Panc1 (cell line): ENCODE measurements around the gene STC2. TPM values are rescaled to one million over a fixed set of nuclear protein-coding genes. Genes with fewer than 3 reads are reported as not detected.

ENCODE experiments used
- ATAC-seq: fragments of 200-7000 bp; cut with Tn5 transposase; 2 replicates; pipeline ENCODE4 v1.9.1; 2020; ENCODE audit warnings: mild to moderate bottlenecking, moderate library complexity
- BruUV-seq: library from RNA; stranded (reverse); fragments of 400-500 nt; replicated peaks from 2 replicates; lab custom pipeline; 2021; lab: Mats Ljungman, UMichigan
- CTCF ChIA-PET: fragments of 300-600 bp; sonication (Branson Sonifier 250); formaldehyde crosslinking; loops from one replicate; lab custom pipeline; 2022; ENCODE audit warnings: antibody characterized with exemption; lab: Charles Lee
- POLR2A ChIA-PET: fragments of 300-600 bp; sonication (Branson Sonifier 250); formaldehyde crosslinking; loops from one replicate; lab custom pipeline; 2022; ENCODE audit warnings: antibody characterized with exemption; lab: Charles Lee
- DNase-seq: peaks from one replicate; pipeline ENCODE4 v3.0.0-alpha.2; 2010; ENCODE audit warnings: low read depth, low spot score
- H3K27ac ChIP-seq: 2 replicates; pipeline ENCODE4 v1.5.1; 2011; ENCODE audit warnings: mild to moderate bottlenecking, low read length, inconsistent platforms
- H3K27me3 ChIP-seq: fragments of 200-500 bp; sonication (Bioruptor generic); 2 replicates; pipeline ENCODE4 v1.6.0; 2014; ENCODE audit warnings: low read length, inconsistent platforms; ENCODE audit not compliant: control insufficient read depth, insufficient read depth
- H3K36me3 ChIP-seq: fragments of 200-500 bp; sonication (Bioruptor generic); 2 replicates; pipeline ENCODE4 v1.5.1; 2014; ENCODE audit warnings: inconsistent platforms, mild to moderate bottlenecking, low read length, moderate library complexity; ENCODE audit not compliant: control insufficient read depth, insufficient read depth
- H3K4me1 ChIP-seq: 2 replicates; pipeline ENCODE4 v1.5.1; 2011; ENCODE audit warnings: inconsistent platforms, mild to moderate bottlenecking, low read length, moderate library complexity; ENCODE audit not compliant: control insufficient read depth, insufficient read depth
- H3K4me3 ChIP-seq, 2 experiments: 2 replicates each; pipeline ENCODE4 v1.5.1; 2011 to 2012; ENCODE audit warnings: low read depth in 2 of 2, low read length in 2 of 2, mild to moderate bottlenecking in 2 of 2, inconsistent platforms in 1 of 2, moderate library complexity in 1 of 2
- H3K9me3 ChIP-seq: fragments of 200-500 bp; sonication (Bioruptor generic); 2 replicates; pipeline ENCODE4 v1.5.1; 2014; ENCODE audit warnings: low read depth, mild to moderate bottlenecking, inconsistent platforms, low read length, moderate library complexity; ENCODE audit not compliant: control insufficient read depth, insufficient read depth
- CTCF ChIP-seq: fragments of 450-650 bp; IDR thresholded peaks from 2 replicates; pipeline ENCODE4 v1.5.1; 2017; ENCODE audit warnings: mild to moderate bottlenecking
- POLR2AphosphoS5 ChIP-seq: IDR thresholded peaks from 2 replicates; pipeline ENCODE4 v1.6.1; 2012; ENCODE audit warnings: mild to moderate bottlenecking, low read depth, low read length, moderate library complexity
- REST ChIP-seq, 2 experiments: IDR thresholded peaks; 2 replicates each; pipeline ENCODE4 v1.6.1; 2011 to 2012; ENCODE audit warnings: low read depth in 2 of 2, control low read depth in 1 of 2, low read length in 1 of 2, mild to moderate bottlenecking in 1 of 2, moderate library complexity in 1 of 2; ENCODE audit not compliant: insufficient read depth in 1 of 2
- SIN3A ChIP-seq: IDR thresholded peaks from 2 replicates; pipeline ENCODE4 v1.6.1; 2012; ENCODE audit warnings: low read depth, mild to moderate bottlenecking, low read length, moderate library complexity, borderline replicate concordance; ENCODE audit not compliant: insufficient read depth
- TCF7L2 ChIP-seq: IDR thresholded peaks from 2 replicates; pipeline ENCODE4 v1.6.1; 2011; ENCODE audit warnings: mild to moderate bottlenecking, low read depth, low read length, inconsistent platforms
- in situ Hi-C: cut with HindIII; loops from 2 replicates; pipeline ENCODE4 v1.10.0; 2016; ENCODE audit warnings: low sequenced_read_pairs, low pct_unique_long_range_greater_than_20kb
- intact Hi-C: fragments of 100-400 bp; cut with micrococcal nuclease; formaldehyde crosslinking; loops from one replicate; pipeline ENCODE4 v1.10.0; 2022; ENCODE audit not compliant: unreplicated experiment
- total RNA-seq: library from RNA; stranded (reverse); gene quantifications from one replicate; pipeline ENCODE4 v1.2.1, GENCODE V29; 2021; ENCODE audit not compliant: unreplicated experiment

STC2 gene
- total RNA-seq, 1 experiment from 2014 or later = 32.2 TPM

GRCh38 chr5:173323106-173323798 lies 5.0 kb downstream of the STC2 start:
- no peaks in the 10 kb centered on the region; the same call in 1 of the 2 replicates for H3K4me1 ChIP-seq
- in situ Hi-C loops (no loop called here), intact Hi-C loops (no loop called here)
- TF ChIP-seq SIN3A = no peak
- no peak for TF ChIP-seq CTCF
- no peak for TF ChIP-seq REST (IDR thresholded peaks at IDR 0.05; ENCODE audit: insufficient read depth in 1 of 2, low read depth in 2 of 2, low read length in 1 of 2)
- no peak for TF ChIP-seq POLR2AphosphoS5
- no peak for TF ChIP-seq TCF7L2
- H3K27ac ChIP-seq = no peak overlapping the region
- H3K27me3 ChIP-seq = no peaks in the 10 kb centered on the region
- ChIA-PET CTCF (no interaction called here), POLR2A (no interaction called here)
- ATAC-seq (no peak), DNase-seq (no peak)
- no TSS peak for BruUV-seq
- no peaks in the 10 kb centered on the region for H3K9me3 ChIP-seq
- H3K4me3 ChIP-seq = no peak overlapping the region
- H3K36me3 ChIP-seq = peaks cover 4% of the 10 kb centered on the region; the same call in 1 of the 2 replicates

- no peak for DNase-seq
- no peaks in the 10 kb centered on the region; the same call in 1 of the 2 replicates for H3K36me3 ChIP-seq
Measured at GRCh38 chr5:173321886-173322285, 6.3 kb downstream of the STC2 start.

More at GRCh38 chr5:173321886-173322285, 6.3 kb downstream of the STC2 start:
- Histone ChIP-seq H3K27me3 (no peaks in the 10 kb centered on the region), H3K4me3 (no peak overlapping the region), H3K9me3 (no peaks in the 10 kb centered on the region), H3K27ac (no peak overlapping the region), H3K4me1 (no peaks in the 10 kb centered on the region; the same call in 1 of the 2 replicates)
- BruUV-seq = no TSS peak
- no peak for ATAC-seq
- in situ Hi-C loops = no loop called here
- TF ChIP-seq REST (IDR thresholded peaks at IDR 0.05; ENCODE audit: insufficient read depth in 1 of 2, low read depth in 2 of 2, low read length in 1 of 2) (no peak), CTCF (no peak), SIN3A (no peak), TCF7L2 (no peak), POLR2AphosphoS5 (no peak)
- CTCF ChIA-PET = interaction anchor here (0.7 kb wide), 1 partner anchor 27 kb away, joined by 3 read pairs; no protein-coding TSS in a partner anchor
- POLR2A ChIA-PET = no interaction called here
- intact Hi-C loops = no loop called here
